Naive thymus-derived CD8-positive, alpha-beta T cell (primary cell): ENCODE results near the gene HLF. TPM values are rescaled to one million over a fixed set of nuclear protein-coding genes. Genes with fewer than 3 reads are reported as not detected.

Experiments
- ATAC-seq, 2 donors: fragments of 150-1000 bp; cut with Tn5 transposase in 1 of 2; sonication (Bioruptor Pico), chemical (Tn5 transposase) in 1 of 2; 1 replicate in 1 of 2; 2 replicates in 1 of 2; pipeline ENCODE4 v1.10.0; 2021; ENCODE audit warnings: mild to moderate bottlenecking in 2 of 2, moderate library complexity in 2 of 2
- POLR2A ChIA-PET: fragments of 350-600 bp; sonication (Branson Sonifier 250); formaldehyde crosslinking; loops from one replicate; lab custom pipeline; 2021; ENCODE audit warnings: antibody characterized with exemption; lab: Charles Lee
- DNase-seq, 10 donors: peaks; one replicate each; pipeline versions ENCODE4 v3.0.0 to v3.0.0-alpha.2; 2020 to 2022
- H3K27ac Mint-ChIP-seq, 10 donors: one replicate each; pipeline ENCODE4 v1.8.0; 2020 to 2022; ENCODE audit warnings: mild to moderate bottlenecking in 10 of 10, mixed read lengths in 10 of 10, moderate library complexity in 4 of 10, inconsistent platforms in 1 of 10
- H3K27me3 Mint-ChIP-seq, 5 donors: one replicate each; pipeline ENCODE4 v1.8.0; 2021 to 2022; ENCODE audit warnings: mixed read lengths in 5 of 5
- H3K36me3 Mint-ChIP-seq, 3 donors: one replicate each; pipeline ENCODE4 v1.8.0; 2020 to 2022; ENCODE audit warnings: mixed read lengths in 3 of 3, mild to moderate bottlenecking in 2 of 3, inconsistent platforms in 1 of 3
- H3K4me1 Mint-ChIP-seq, 4 donors: one replicate each; pipeline ENCODE4 v1.8.0; 2021 to 2022; ENCODE audit warnings: mixed read lengths in 4 of 4
- H3K4me3 Mint-ChIP-seq, 10 donors: one replicate each; pipeline ENCODE4 v1.8.0; 2020 to 2022; ENCODE audit warnings: mild to moderate bottlenecking in 10 of 10, mixed read lengths in 10 of 10, moderate library complexity in 6 of 10, inconsistent platforms in 1 of 10
- H3K9me3 Mint-ChIP-seq, 9 donors: one replicate each; pipeline ENCODE4 v1.8.0; 2020 to 2022; ENCODE audit warnings: mixed read lengths in 9 of 9, mild to moderate bottlenecking in 3 of 9, inconsistent platforms in 1 of 9, moderate library complexity in 1 of 9
- polyA plus RNA-seq, 3 donors: library from polyadenylated mRNA; unstranded; fragments of 300-500 nt; fragmentation: Illumina TruSeq; gene quantifications; one replicate each; pipeline ENCODE4 v1.2.3, GENCODE V29; 2021
- total RNA-seq, 8 experiments: library from RNA in 2 of 8; stranded (reverse) in 2 of 8; gene quantifications; one replicate each; pipeline ENCODE4 v1.2.3 and lab custom pipeline; 2021 to 2026

Gene HLF
- total and polyA plus RNA-seq, 5 experiments from 2014 or later: 0.03 to 0.49 (median 0.49) TPM; not detected in 2

DNA sequence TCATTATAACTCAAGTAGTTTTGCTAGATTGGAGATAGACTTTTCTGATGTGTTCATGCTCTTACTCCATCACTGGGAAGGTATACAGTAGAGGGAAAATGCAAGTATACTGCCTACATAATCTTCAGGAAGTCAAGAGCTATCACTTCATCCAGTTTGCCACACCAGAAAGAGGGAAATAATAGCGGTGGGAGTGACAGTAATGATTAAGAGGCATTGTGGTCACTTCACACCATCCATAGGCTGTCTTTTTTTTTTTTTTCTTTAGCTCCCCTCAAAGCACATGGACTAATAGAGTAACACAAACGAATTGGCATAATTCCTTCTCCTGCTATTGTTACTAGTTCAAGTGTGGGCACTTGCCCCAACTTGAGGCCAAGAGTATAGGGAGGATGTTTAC, 28.4 kb upstream of the HLF start:
- peaks cover 0 to 14% (median 5%) of the 10 kb centered on the region in 5 donors for H3K27me3 Mint-ChIP-seq
- H3K4me1 Mint-ChIP-seq: peaks cover 8 to 23% (median 19%) of the 10 kb centered on the region in 4 donors
- DNase-seq: no peak
- no peak overlapping the region for H3K4me3 Mint-ChIP-seq
- ATAC-seq: no peak
- H3K9me3 Mint-ChIP-seq: peaks cover 0 to 11% (median 0%) of the 10 kb centered on the region in 9 donors
- peak overlapping the region in 6 of 10 donors; percentile 3 to 81 (median 38) for H3K27ac Mint-ChIP-seq
- no peaks in the 10 kb centered on the region for H3K36me3 Mint-ChIP-seq
- POLR2A ChIA-PET: interaction anchor here (3.6 kb wide), 1 partner anchor 29 kb away, joined by 22 read pairs; the partner anchor contains the start of gene HLF

DNA sequence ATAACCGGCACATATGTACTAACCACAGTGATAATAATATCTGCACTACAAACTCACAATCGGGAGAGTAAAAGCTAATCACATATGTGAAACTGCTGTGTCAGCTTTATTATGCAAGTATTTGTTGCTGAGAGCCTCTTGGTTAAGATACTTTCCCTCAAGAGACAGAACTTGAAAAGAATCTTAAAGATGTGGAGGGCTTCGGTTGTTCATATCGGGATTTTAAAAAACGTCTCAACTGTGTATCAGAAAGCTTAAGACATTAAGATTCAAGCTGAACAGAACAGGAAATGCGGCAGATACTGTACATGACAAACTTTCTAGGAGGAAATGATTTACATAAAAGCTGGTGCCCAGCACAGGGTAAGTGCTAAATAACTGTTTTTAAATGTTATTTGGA, 27.5 kb upstream of the HLF start:
- DNase-seq (peak in 1 of 10 donors; percentile 25), ATAC-seq (peak in 1 of 2 donors; percentile 59)
- Mint-ChIP-seq H3K27ac (peak overlapping the region; percentile 38 to 89 (median 60)), H3K27me3 (peaks cover 5 to 18% (median 11%) of the 10 kb centered on the region in 5 donors), H3K4me3 (peak overlapping the region; percentile 60 to 88 (median 77)), H3K4me1 (peaks cover 8 to 23% (median 19%) of the 10 kb centered on the region in 4 donors), H3K36me3 (peaks cover 0 to 4% (median 0%) of the 10 kb centered on the region in 3 donors), H3K9me3 (peaks cover 0 to 11% (median 4%) of the 10 kb centered on the region in 9 donors)
- POLR2A ChIA-PET: interaction anchor here (0.7 to 3.6 kb wide), 3 partner anchors 8 to 28 kb away, joined by 3 to 22 read pairs (median 5); partner anchors contain the start of gene HLF

DNA sequence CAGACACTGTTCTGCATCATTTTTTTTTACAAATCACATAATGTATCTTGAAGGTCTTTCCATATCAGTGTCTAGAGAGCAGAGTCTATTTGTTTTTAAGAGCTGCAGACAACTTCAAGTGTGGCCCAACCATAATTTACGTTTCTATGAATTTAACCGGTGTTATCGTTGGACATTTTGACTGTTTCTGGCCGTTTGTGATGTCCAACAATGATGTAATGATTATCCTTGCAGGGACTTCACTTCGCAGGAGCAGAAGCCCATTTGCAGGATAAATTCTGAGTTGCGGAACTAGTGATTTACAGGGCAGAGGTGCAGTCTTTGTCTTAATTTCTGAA, 26.9 kb upstream of the HLF start:
- Mint-ChIP-seq H3K4me1 (peaks cover 8 to 23% (median 19%) of the 10 kb centered on the region in 4 donors), H3K27ac (peak overlapping the region in 7 of 10 donors; percentile 12 to 89 (median 53)), H3K4me3 (peak overlapping the region; percentile 60 to 88 (median 78)), H3K9me3 (peaks cover 0 to 10% (median 4%) of the 10 kb centered on the region in 9 donors), H3K27me3 (peaks cover 5 to 18% (median 14%) of the 10 kb centered on the region in 5 donors), H3K36me3 (peaks cover 0 to 4% (median 0%) of the 10 kb centered on the region in 3 donors)
- DNase-seq: no peak
- no peak for ATAC-seq
- POLR2A ChIA-PET: interaction anchor here (1.0 to 3.6 kb wide), 3 partner anchors 9 to 59 kb away, joined by 3 to 22 read pairs (median 3); partner anchors contain the start of gene HLF

DNA sequence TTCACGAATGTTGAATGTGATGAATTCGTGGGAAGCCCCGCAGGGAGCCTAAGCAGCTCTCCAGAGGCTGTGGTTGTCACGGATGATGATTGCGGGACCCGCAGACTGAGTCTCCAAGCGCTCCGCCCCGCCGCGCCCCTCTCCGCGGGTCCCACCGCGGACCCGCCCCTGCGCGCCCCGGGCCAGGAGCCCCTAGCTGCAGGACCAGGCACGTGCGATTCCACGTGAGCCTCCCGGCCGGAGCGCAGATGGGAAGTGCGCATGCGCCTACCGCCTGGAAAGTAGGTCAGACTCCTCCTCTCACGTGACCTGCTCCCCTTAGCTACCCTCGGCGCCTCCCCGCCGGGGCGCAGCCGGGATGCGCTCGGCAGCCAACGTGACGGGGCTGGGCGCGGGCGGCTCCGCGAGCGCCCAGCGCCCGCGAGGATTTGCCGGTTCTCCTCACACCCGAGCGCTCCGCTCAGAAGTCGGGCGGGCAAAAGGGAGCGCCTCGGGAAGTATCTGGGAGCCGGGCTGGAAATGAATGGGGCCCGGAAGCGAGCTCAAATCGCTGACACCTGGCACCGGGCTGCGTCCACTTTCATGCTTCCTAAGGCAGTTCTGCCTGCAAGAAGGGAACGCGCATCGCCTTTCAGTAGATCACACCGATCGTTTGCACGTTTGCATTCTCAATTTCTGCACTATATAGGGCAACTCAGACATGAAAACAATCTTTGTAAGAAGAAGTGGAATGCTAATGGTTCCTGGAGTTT, 26.4 kb upstream of the HLF start:
- H3K4me3 Mint-ChIP-seq: peak overlapping the region; percentile 79 to 91 (median 88)
- H3K9me3 Mint-ChIP-seq: peaks cover 0 to 9% (median 4%) of the 10 kb centered on the region in 9 donors
- peaks cover 8 to 23% (median 19%) of the 10 kb centered on the region in 4 donors for H3K4me1 Mint-ChIP-seq
- peak; percentile 70 to 92 (median 78) for DNase-seq
- H3K27me3 Mint-ChIP-seq: peaks cover 9 to 19% (median 17%) of the 10 kb centered on the region in 5 donors
- ATAC-seq: peak; percentile 87 to 96
- H3K36me3 Mint-ChIP-seq: peaks cover 0 to 4% (median 0%) of the 10 kb centered on the region in 3 donors
- peak overlapping the region in 8 of 10 donors; percentile 12 to 89 (median 60) for H3K27ac Mint-ChIP-seq
- POLR2A ChIA-PET: interaction anchor here (0.8 to 3.6 kb wide), 4 partner anchors 9 to 1596 kb away, joined by 3 to 22 read pairs (median 3); partner anchors contain the start of genes C17orf67, DGKE and HLF

DNA sequence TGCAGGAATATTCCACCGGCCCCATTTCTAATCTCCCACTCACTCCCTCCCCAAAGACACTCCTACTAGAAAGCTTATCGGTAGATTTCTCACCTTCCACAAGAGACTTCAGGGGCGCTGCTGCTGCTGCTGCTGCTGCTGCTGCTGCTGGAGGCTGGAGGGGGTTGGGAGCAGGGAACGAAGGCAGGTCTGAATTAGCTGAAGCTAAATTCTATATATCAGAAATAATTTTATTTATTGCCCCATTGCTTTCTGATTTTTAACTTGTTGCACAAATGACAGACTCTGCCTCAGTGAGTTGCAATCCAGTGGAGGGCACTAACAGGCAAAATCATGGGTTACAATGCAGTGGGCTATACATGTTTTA, 25.8 kb upstream of the HLF start:
- Mint-ChIP-seq H3K27ac (peak overlapping the region in 5 of 10 donors; percentile 12 to 84 (median 35)), H3K9me3 (peaks cover 0 to 6% (median 4%) of the 10 kb centered on the region in 9 donors), H3K4me3 (peak overlapping the region; percentile 79 to 91 (median 88)), H3K36me3 (peaks cover 0 to 4% (median 0%) of the 10 kb centered on the region in 3 donors), H3K4me1 (peaks cover 8 to 23% (median 19%) of the 10 kb centered on the region in 4 donors), H3K27me3 (peaks cover 10 to 23% (median 17%) of the 10 kb centered on the region in 5 donors)
- no peak for DNase-seq
- peak; percentile 20 to 38 for ATAC-seq
- POLR2A ChIA-PET: interaction anchor here (0.8 to 3.6 kb wide), 3 partner anchors 26 to 1595 kb away, joined by 3 to 22 read pairs (median 3); partner anchors contain the start of genes C17orf67, DGKE and HLF

DNA sequence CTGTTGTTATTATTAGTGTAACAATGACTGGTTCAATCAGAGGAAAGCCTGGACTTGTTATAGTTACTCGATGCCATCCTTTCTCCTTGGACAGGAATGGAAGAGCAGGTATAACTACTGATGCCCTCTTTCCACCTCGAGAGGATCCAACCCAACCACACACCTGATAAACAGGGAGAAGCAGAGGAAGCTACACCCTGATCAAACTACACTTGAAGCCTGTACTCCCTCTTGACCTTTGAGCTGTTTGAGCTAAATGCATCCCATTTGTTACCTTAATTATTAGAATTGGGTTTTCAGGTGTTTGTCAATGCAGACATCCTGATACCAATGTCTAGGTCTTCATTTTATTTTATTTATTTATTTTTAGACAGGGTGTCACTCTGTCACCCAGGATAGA, 23.7 kb upstream of the HLF start:
- H3K4me3 Mint-ChIP-seq: no peak overlapping the region
- POLR2A ChIA-PET: interaction anchor here (1.0 kb wide), 1 partner anchor 10 kb away, joined by 3 read pairs; no protein-coding TSS in a partner anchor
- ATAC-seq (no peak), DNase-seq (no peak)
- H3K27me3 Mint-ChIP-seq: peaks cover 14 to 40% (median 28%) of the 10 kb centered on the region in 5 donors
- H3K4me1 Mint-ChIP-seq: peaks cover 8 to 23% (median 19%) of the 10 kb centered on the region in 4 donors
- H3K9me3 Mint-ChIP-seq: peaks cover 0 to 5% (median 0%) of the 10 kb centered on the region in 9 donors
- peaks cover 0 to 4% (median 0%) of the 10 kb centered on the region in 3 donors for H3K36me3 Mint-ChIP-seq
- H3K27ac Mint-ChIP-seq: no peak overlapping the region

DNA sequence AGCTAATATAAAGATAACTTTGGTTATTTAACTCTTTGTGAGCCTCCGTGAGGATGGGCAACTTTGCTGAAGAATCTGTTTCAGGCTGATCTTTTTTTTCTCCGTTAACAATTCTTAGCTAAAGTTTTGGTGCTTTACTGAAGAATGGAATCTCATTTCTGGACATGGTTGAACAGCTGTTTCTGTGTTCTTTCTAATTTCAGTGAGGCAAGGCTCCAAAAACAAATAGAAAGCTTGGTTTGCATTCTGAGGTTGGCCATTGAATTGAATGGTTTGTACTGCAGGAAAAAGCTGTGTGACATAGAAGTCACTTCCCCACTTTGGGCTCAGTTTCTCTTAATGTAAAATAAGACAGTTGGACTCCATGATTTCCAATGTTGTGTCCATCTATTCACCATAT, 22.3 kb upstream of the HLF start:
- Mint-ChIP-seq H3K36me3 (peaks cover 0 to 4% (median 0%) of the 10 kb centered on the region in 3 donors), H3K4me1 (peaks cover 5 to 16% (median 12%) of the 10 kb centered on the region in 4 donors), H3K4me3 (no peak overlapping the region), H3K27ac (no peak overlapping the region), H3K27me3 (peaks cover 17 to 46% (median 31%) of the 10 kb centered on the region in 5 donors), H3K9me3 (peaks cover 0 to 5% (median 0%) of the 10 kb centered on the region in 9 donors)
- POLR2A ChIA-PET: no interaction called here
- ATAC-seq (no peak), DNase-seq (no peak)

DNA sequence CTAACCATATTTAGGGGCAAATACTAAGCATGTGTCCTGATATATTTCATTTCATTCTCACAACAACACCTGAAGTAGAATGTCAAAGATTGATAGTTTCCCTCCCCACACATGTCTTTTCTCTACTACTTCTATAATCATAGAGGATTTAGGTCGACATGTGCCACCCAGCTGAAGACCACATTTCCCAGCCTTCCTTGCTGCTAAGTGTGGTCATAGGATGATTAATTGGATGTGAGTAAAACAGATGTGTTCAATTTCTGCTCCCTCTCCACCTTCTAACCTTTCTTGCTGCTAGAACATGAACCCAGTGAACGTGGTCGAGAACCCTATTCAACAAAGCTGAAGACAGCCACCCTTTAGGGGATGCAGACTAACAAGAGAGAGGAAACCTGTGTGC, 18.8 kb upstream of the HLF start:
- ATAC-seq (no peak), DNase-seq (no peak)
- H3K4me3 Mint-ChIP-seq: no peak overlapping the region
- POLR2A ChIA-PET: no interaction called here
- H3K36me3 Mint-ChIP-seq: peaks cover 0 to 4% (median 0%) of the 10 kb centered on the region in 3 donors
- H3K4me1 Mint-ChIP-seq: no peaks in the 10 kb centered on the region
- peaks cover 28 to 72% (median 37%) of the 10 kb centered on the region in 5 donors for H3K27me3 Mint-ChIP-seq
- peaks cover 0 to 5% (median 0%) of the 10 kb centered on the region in 9 donors for H3K9me3 Mint-ChIP-seq
- no peak overlapping the region for H3K27ac Mint-ChIP-seq

DNA sequence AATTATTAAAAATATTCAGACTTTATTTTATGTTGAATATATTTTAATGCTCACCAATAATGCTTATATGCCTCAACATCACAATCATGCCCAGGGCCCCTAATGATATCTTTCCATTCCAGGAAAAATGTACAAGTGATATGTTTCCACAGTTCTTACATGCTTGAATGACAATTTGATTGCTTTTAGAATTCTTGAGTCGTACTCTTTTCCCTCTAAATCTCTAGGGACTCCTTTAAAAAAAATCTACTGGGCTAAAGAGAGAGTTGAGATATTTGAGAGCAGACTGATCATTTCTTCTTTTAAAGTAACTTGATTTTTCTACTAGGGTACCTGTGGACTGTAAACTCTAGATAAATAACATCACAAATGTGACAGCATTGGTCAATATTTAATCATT, 18.2 kb upstream of the HLF start:
- no peak overlapping the region for H3K4me3 Mint-ChIP-seq
- no peak for ATAC-seq
- peaks cover 0 to 4% (median 0%) of the 10 kb centered on the region in 3 donors for H3K36me3 Mint-ChIP-seq
- no peak overlapping the region for H3K27ac Mint-ChIP-seq
- peaks cover 0 to 5% (median 0%) of the 10 kb centered on the region in 9 donors for H3K9me3 Mint-ChIP-seq
- H3K4me1 Mint-ChIP-seq: no peaks in the 10 kb centered on the region
- DNase-seq: no peak
- H3K27me3 Mint-ChIP-seq: peaks cover 28 to 77% (median 40%) of the 10 kb centered on the region in 5 donors
- POLR2A ChIA-PET: no interaction called here

DNA sequence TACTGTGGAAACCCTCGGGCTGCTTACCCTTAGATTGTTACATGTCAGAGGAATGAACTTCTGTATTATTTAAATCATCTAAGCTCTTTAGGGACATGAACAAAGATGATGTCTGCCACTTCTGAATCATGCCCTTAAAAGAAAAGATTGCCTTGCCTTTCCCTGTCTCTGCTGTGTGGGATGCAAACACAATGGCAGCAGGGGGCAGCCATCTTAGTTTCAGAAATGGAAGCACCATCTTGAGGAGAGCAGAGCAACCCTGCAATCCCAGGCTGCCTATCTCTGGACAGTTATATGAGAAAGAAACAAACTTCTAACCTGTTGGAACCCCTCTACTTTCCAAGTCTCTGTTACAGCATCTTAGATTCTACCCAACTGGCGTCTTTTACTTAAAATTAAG, 16.7 kb upstream of the HLF start:
- POLR2A ChIA-PET: no interaction called here
- no peak for ATAC-seq
- Mint-ChIP-seq H3K27me3 (peaks cover 30 to 76% (median 40%) of the 10 kb centered on the region in 5 donors), H3K4me3 (no peak overlapping the region), H3K36me3 (no peaks in the 10 kb centered on the region), H3K27ac (no peak overlapping the region), H3K4me1 (no peaks in the 10 kb centered on the region), H3K9me3 (no peaks in the 10 kb centered on the region)
- no peak for DNase-seq

DNA sequence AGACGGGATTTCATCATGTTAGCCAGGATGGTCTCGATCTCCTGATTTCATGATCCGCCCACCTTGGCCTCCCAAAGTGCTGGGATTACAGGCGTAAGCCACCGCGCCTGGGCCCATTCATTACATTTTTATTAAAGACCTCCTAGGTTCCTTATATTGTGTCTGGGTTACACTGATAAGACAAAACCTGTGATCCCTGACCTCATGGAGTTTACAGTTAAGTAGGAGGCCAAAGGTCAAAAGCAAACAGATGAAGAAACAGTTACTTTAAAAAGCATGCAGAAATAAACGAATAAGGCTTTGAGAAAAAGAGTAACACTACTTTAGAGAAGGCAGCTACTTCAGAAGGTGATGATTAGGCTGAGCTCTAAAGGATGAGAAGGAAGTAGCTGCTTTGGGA, 14.9 kb upstream of the HLF start:
- DNase-seq (no peak), ATAC-seq (no peak)
- Mint-ChIP-seq H3K27ac (no peak overlapping the region), H3K4me1 (no peaks in the 10 kb centered on the region), H3K27me3 (peaks cover 28 to 60% (median 36%) of the 10 kb centered on the region in 5 donors), H3K9me3 (no peaks in the 10 kb centered on the region), H3K36me3 (no peaks in the 10 kb centered on the region), H3K4me3 (no peak overlapping the region)
- POLR2A ChIA-PET: no interaction called here

DNA sequence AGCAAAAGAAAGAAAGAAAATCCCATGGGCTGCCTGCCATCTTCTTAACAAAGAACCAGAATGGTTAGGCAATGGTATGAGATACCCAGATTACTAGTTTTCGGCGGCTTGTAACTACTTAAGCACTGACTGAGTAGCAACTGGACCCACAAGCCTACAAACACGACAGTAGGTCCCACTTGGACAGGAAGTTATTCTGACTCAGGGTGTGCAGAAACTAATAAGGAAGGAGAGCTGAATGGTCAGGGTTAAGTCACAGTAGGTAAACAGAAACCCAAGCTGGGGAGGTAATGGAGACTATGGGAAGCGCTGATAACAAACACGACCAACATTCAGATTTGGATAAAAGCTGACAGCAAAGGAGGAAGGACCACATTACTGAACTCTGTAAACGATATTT, 10.4 kb upstream of the HLF start:
- ATAC-seq: no peak
- Mint-ChIP-seq H3K9me3 (no peaks in the 10 kb centered on the region), H3K36me3 (no peaks in the 10 kb centered on the region), H3K4me3 (no peak overlapping the region), H3K27ac (peak overlapping the region in 1 of 10 donors; percentile 37), H3K4me1 (no peaks in the 10 kb centered on the region), H3K27me3 (peaks cover 33 to 51% (median 41%) of the 10 kb centered on the region in 5 donors)
- no peak for DNase-seq
- POLR2A ChIA-PET: no interaction called here
